ENCODE results near the gene FAM81A.
A peak's percentile ranks its signal among the peaks of the same experiment; 100 is the strongest.
"Not testable (repeated sequence)": the region's sequence is repeated elsewhere in the genome, so short reads cannot be mapped to it uniquely, and the experiment has no call there.

FAM81A gene

GRCh38 chr15:59489485-59489884, 51.5 kb downstream of the FAM81A start:
- DNase-seq (ENCODE audit: low spot score) = not testable (repeated sequence)

- DNase-seq (ENCODE audit: low spot score) = peak; percentile 18
Measured at GRCh38 chr15:59491062-59491461, 53.1 kb downstream of the FAM81A start.

- peak; percentile 71 for DNase-seq (ENCODE audit: low spot score)
Measured at GRCh38 chr15:59492389-59493377, 54.7 kb downstream of the FAM81A start.

- no peak for DNase-seq (ENCODE audit: low spot score)
Measured at GRCh38 chr15:59501597-59501996, 63.6 kb downstream of the FAM81A start.

- DNase-seq (ENCODE audit: low spot score) = no peak
Measured at GRCh38 chr15:59515190-59515589, 77.2 kb downstream of the FAM81A start.

GRCh38 chr15:59516655-59517461, 78.9 kb downstream of the FAM81A start:
- DNase-seq (ENCODE audit: low spot score) = no peak

GRCh38 chr15:59519329-59519728, 81.3 kb downstream of the FAM81A start:
- no peak for DNase-seq (ENCODE audit: low spot score)

- no peak for DNase-seq (ENCODE audit: low spot score)
Measured at GRCh38 chr15:59521443-59521842, 83.5 kb downstream of the FAM81A start.

- DNase-seq (ENCODE audit: low spot score) = no peak
Measured at GRCh38 chr15:59522988-59523461, 85.0 kb downstream of the FAM81A start.

GRCh38 chr15:59523702-59524101, 85.7 kb downstream of the FAM81A start:
- DNase-seq (ENCODE audit: low spot score) = no peak

GRCh38 chr15:59524331-59524731, 86.3 kb downstream of the FAM81A start:
- DNase-seq (ENCODE audit: low spot score) = no peak

GRCh38 chr15:59526466-59526865, 88.5 kb downstream of the FAM81A start:
- DNase-seq (ENCODE audit: low spot score) = not testable (repeated sequence)

GRCh38 chr15:59528429-59528828, 90.4 kb downstream of the FAM81A start:
- no peak for DNase-seq (ENCODE audit: low spot score)

GRCh38 chr15:59528961-59529402, 91.0 kb downstream of the FAM81A start:
- DNase-seq (ENCODE audit: low spot score) = peak; percentile 83

GRCh38 chr15:59531066-59531675, 93.2 kb downstream of the FAM81A start:
- no peak for DNase-seq (ENCODE audit: low spot score)

GRCh38 chr15:59532770-59533379, 94.9 kb downstream of the FAM81A start:
- DNase-seq (ENCODE audit: low spot score) = no peak

- DNase-seq (ENCODE audit: low spot score) = no peak
Measured at GRCh38 chr15:59536553-59536952, 98.6 kb downstream of the FAM81A start.

- no peak for DNase-seq (ENCODE audit: low spot score)
Measured at GRCh38 chr15:59537403-59537802, 99.4 kb downstream of the FAM81A start.

GRCh38 chr15:59538494-59538893, 100.5 kb downstream of the FAM81A start:
- no peak for DNase-seq (ENCODE audit: low spot score)

- DNase-seq (ENCODE audit: low spot score) = no peak
Measured at GRCh38 chr15:59539799-59540198, 101.8 kb downstream of the FAM81A start.

- no peak for DNase-seq (ENCODE audit: low spot score)
Measured at GRCh38 chr15:59540654-59541053, 102.7 kb downstream of the FAM81A start.

- DNase-seq (ENCODE audit: low spot score) = no peak
Measured at GRCh38 chr15:59541750-59542149, 103.8 kb downstream of the FAM81A start.

Data from putamen (tissue), 1 donor.